HG03558 (cell line): ENCODE data around the gene NEU3.
"Not testable (repeated sequence)": the region's sequence is repeated elsewhere in the genome, so short reads cannot be mapped to it uniquely, and the experiment has no call there.

ENCODE experiments used
- ATAC-seq: cut with Tn5 transposase; IDR thresholded peaks from one replicate; pipeline ENCODE4 v1.9.1; 2021; ENCODE audit warnings: moderate number of reproducible peaks; ENCODE audit not compliant: unreplicated experiment; ENCODE audit errors: extremely low read depth

Gene NEU3

GRCh38 chr11:74980634-74981033 is 8.1 kb upstream of the NEU3 start:
- no peak for ATAC-seq

DNA sequence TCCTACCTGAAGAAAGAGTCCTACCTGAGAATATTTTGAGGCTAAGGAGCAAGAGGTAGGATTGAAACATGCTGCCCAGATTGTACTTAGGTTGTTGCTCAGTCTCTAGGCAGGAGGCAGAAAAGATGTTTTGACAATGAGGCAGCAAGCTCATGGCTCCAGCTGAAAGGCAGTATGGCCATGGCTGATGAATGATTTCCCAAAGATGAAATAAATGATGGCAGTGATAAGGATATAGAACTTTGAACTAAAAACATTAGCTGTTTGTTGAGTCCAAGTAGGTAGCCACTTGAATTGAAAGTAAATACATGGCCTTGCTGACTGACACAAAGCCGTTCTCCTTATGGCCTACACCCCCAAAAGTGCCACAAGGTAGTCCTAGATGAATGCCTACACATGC is 6.8 kb upstream of the NEU3 start:
- no peak for ATAC-seq

DNA sequence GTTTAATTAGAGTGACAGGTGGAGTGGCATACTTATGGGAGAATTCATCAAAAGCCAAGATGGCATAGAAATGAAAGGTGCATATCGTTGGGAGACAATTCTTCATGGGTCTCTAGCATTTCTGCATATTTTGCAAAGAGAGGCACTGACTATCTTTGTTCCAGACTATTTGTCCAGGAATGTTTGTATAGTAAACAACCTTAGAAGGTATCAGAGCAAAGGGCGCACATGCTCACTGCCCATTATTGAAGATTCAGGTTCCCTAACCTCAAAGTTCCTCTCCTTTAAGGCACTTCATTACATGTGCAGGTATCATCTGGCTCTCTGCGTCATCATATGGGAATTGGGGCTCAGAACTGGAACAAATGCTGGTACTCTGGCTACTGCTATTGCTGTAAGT is 4.7 kb upstream of the NEU3 start:
- no peak for ATAC-seq

- no peak for ATAC-seq
Observed at GRCh38 chr11:74984730-74985129, 4.0 kb upstream of the NEU3 start.

DNA sequence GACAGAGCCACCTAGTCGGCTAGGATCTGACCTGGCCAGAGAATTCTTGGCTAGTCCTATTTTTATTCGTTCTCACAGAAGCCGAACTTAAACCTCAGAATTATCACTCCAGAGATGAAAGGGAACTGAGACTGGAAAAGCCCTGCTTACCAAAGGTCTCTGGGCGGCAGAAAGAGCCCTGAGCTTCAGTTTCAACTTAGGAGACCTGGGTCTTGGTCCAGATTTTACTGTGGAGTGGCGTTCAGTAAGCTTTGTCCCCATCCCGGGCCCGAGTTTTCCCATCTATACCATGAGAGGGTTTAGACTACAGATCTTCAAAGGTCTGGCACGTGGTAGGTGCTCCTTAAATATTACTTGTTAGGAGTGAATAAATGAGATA is 516 bp downstream of the NEU3 start:
- no peak for ATAC-seq

GRCh38 chr11:74990150-74990549 is 1.4 kb downstream of the NEU3 start:
- not testable (repeated sequence) for ATAC-seq

- no peak for ATAC-seq
Observed at GRCh38 chr11:74990941-74991340, 2.2 kb downstream of the NEU3 start.

DNA sequence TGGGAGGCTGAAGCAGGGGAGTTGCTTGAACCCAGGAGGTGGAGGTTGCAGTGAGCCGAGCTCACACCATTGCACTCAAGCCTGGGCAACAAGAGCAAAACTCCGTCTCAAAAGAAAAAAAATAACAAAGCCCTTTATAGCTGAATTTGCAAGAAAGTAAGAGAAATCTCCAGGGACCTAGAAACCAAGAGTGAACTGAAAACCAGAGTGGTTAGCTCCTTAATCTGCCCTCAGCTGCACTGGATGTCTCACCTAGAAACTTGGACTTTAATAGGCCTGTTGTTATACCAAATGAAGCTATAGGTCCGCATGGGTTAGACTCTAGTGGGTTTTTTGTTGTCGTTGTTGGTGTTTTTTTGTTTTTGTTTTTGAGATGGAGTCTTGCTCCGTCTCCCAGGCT is 4.1 kb downstream of the NEU3 start:
- ATAC-seq = no peak

DNA sequence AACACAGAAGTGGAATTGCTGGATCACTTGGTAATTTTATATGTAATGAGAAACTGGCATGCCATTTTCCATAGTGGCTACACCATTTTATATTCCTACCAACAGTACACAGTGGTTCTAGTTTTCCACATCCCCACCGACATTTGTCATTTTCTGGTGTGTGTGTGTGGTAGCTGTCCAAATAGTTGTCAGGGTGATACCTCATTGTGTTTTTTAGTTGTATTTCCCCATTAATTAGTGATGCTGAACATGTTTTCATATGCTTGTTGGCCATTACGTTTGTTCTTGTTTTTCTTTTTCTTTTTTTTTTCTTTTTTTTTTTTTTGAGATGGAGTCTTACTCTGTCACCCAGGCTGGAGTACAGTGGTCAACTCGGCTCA is 12.2 kb downstream of the NEU3 start:
- ATAC-seq = no peak

DNA sequence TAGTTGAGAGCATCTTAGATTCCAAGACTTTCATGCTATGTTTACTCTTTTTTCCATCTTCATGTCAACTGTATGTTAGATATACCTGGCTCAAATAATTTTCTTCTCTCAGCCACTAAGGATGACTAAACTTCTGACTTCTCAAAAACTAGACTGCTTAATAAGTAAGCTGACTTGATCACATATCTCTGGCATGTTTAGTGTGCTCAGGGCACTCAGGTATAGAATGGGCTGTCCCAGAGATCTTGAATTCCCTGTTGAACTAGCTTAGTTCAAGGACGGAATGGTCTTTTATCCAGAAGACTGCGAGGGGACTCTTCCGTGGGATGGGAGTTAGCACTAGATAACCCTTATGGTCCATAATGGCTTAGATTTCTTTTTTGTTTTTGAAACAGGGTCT is 13.0 kb downstream of the NEU3 start:
- no peak for ATAC-seq

- ATAC-seq = no peak
Observed at GRCh38 chr11:75002516-75002915, 13.8 kb downstream of the NEU3 start.

DNA sequence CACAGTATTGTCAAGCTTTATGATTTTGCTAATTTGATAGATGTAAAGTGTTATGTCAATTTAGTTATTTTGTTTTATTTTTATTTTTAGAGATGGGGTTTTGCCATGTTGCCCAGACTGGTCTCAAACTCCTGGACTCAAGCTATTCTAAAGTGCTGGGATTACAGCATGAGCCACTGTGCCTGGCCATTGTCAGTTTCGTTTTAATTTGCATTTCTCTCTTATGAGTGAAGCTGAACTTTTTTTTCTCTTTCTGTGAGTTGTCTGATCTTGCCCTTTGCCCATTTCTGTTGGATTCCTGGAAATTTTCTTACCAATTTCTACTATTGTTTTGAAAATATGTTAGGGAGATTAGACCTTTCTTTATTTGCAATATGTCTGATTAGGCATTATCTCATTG is 15.5 kb downstream of the NEU3 start:
- ATAC-seq = no peak

GRCh38 chr11:75011357-75011756 is 22.6 kb downstream of the NEU3 start:
- no peak for ATAC-seq

DNA sequence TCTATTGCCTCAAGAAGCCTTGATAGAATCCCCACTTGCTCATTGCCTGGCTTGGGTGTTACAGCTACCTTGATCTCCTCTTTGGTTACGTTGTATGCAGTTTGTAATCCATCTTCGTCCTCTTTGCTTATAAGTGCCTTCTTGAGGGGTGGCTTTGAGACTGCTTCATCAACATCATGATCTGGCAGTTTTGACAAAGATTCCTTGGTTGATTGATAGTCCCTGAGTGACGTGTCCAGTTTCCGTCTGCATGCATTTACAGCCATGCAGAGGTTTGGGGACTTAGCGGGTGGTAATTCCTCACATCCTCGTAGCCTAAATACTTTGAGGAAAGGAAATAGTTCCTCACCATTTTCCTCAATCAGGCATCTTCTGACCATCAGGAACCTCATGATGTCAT is 23.1 kb downstream of the NEU3 start:
- no peak for ATAC-seq

- no peak for ATAC-seq
Observed at GRCh38 chr11:75013051-75013450, 24.3 kb downstream of the NEU3 start.

- no peak for ATAC-seq
Observed at GRCh38 chr11:75014129-75014528, 25.4 kb downstream of the NEU3 start.

GRCh38 chr11:75019200-75019599 is 30.5 kb downstream of the NEU3 start:
- ATAC-seq = not testable (repeated sequence)

DNA sequence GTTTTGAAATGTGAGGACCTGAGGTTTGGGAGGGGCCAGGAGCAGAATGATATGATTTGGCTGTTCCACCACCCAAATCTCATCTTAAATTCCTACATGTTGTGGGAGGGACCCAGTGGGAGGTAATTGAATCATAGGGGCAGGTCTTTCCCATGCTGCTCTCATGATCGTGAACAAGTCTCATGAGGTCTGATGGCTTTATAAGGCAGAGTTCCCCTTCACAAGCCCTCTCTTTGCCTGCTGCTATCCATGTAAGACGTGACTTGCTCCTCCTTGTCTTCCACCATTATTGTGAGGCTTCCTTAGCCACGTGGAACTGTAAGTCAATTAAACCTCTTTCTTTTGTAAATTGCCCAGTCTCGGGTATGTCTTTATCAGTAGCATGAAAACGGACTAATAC is 31.6 kb downstream of the NEU3 start:
- not testable (repeated sequence) for ATAC-seq

- no peak for ATAC-seq
Observed at GRCh38 chr11:75022296-75022695, 33.6 kb downstream of the NEU3 start.

- no peak for ATAC-seq
Observed at GRCh38 chr11:75022759-75023396, 34.1 kb downstream of the NEU3 start.

GRCh38 chr11:75023446-75024067 is 34.8 kb downstream of the NEU3 start:
- ATAC-seq = no peak

GRCh38 chr11:75024068-75024449 is 35.3 kb downstream of the NEU3 start:
- no peak for ATAC-seq
